ENCODE data around the gene LSM3.

The LSM3 gene

DNA sequence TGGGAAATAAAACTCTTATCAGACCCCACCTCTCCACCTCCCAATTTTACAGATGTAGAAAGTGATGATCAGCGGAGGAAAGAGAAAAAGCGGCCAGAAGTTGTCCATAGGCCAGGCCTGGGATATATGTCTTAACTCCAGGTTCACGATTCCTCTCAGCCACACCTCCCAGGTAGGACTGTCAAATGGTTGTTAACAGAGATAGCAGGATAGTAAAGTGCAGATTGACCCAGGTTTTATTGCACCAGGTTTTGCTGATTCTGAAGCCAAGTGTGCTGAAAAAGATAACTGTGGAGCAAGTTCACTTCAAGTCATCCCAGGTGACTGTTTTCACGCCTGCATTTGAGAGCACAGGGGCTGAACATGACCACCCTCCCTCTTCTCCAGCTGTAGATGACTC is 36.1 kb downstream of the LSM3 start:
- H3K4me3 ChIP-seq (ENCODE audit: low read length), result no peak overlapping the region
- H3K79me2 ChIP-seq (ENCODE audit: low read length), result no peaks in the 10 kb centered on the region
- no peaks in the 10 kb centered on the region for H3K9me3 ChIP-seq (replicated peaks; ENCODE audit: insufficient read depth, low read length)
- no peaks in the 10 kb centered on the region for H3K9me2 ChIP-seq (replicated peaks; ENCODE audit: insufficient read depth, low read length)
- no peak overlapping the region for H3K27ac ChIP-seq (ENCODE audit: low read length)
- H3K4me2 ChIP-seq (ENCODE audit: low read depth, low read length), result no peak overlapping the region
- TF ChIP-seq EZH2phosphoT487 (IDR thresholded peaks at IDR 0.05; ENCODE audit: low read length), result no peak
- no peak for TF ChIP-seq EZH2 (optimal IDR thresholded peaks at IDR 0.05; ENCODE audit: low read depth, low read length)
- TF ChIP-seq, protein P1, sequence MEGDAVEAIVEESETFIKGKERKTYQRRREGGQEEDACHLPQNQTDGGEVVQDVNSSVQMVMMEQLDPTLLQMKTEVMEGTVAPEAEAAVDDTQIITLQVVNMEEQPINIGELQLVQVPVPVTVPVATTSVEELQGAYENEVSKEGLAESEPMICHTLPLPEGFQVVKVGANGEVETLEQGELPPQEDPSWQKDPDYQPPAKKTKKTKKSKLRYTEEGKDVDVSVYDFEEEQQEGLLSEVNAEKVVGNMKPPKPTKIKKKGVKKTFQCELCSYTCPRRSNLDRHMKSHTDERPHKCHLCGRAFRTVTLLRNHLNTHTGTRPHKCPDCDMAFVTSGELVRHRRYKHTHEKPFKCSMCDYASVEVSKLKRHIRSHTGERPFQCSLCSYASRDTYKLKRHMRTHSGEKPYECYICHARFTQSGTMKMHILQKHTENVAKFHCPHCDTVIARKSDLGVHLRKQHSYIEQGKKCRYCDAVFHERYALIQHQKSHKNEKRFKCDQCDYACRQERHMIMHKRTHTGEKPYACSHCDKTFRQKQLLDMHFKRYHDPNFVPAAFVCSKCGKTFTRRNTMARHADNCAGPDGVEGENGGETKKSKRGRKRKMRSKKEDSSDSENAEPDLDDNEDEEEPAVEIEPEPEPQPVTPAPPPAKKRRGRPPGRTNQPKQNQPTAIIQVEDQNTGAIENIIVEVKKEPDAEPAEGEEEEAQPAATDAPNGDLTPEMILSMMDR (IDR thresholded peaks at IDR 0.05; ENCODE audit: low read length), result no peak
- H3K4me1 ChIP-seq (ENCODE audit: low read length), result no peaks in the 10 kb centered on the region
- H2AFZ ChIP-seq (ENCODE audit: low read length), result no peak overlapping the region
- H3K27me3 ChIP-seq (replicated peaks; ENCODE audit: insufficient read depth, low read length), result no peaks in the 10 kb centered on the region
- H3K9ac ChIP-seq (ENCODE audit: low read length), result no peak overlapping the region
- no peak for DNase-seq
- no peaks in the 10 kb centered on the region for H4K20me1 ChIP-seq (ENCODE audit: insufficient read depth, low read length)
- no peaks in the 10 kb centered on the region for H3K36me3 ChIP-seq (replicated peaks; ENCODE audit: insufficient read depth, low read length)
- no peaks in the 10 kb centered on the region for H3F3A ChIP-seq (ENCODE audit: insufficient read depth, low read length)

GRCh38 chr3:14216257-14217048 is 37.8 kb downstream of the LSM3 start:
- H3K79me2 ChIP-seq (ENCODE audit: low read length), result no peaks in the 10 kb centered on the region
- H2AFZ ChIP-seq (ENCODE audit: low read length), result no peak overlapping the region
- no peak for DNase-seq
- TF ChIP-seq EZH2 (optimal IDR thresholded peaks at IDR 0.05; ENCODE audit: low read depth, low read length), result no peak
- TF ChIP-seq, protein P1 (IDR thresholded peaks at IDR 0.05; ENCODE audit: low read length), result no peak
- no peak for TF ChIP-seq EZH2phosphoT487 (IDR thresholded peaks at IDR 0.05; ENCODE audit: low read length)
- H3K4me3 ChIP-seq (ENCODE audit: low read length), result no peak overlapping the region
- H3K36me3 ChIP-seq (replicated peaks; ENCODE audit: insufficient read depth, low read length), result no peaks in the 10 kb centered on the region
- no peaks in the 10 kb centered on the region for H3K27me3 ChIP-seq (replicated peaks; ENCODE audit: insufficient read depth, low read length)
- H3K4me2 ChIP-seq (ENCODE audit: low read depth, low read length), result no peak overlapping the region
- no peaks in the 10 kb centered on the region for H3K9me3 ChIP-seq (replicated peaks; ENCODE audit: insufficient read depth, low read length)
- no peaks in the 10 kb centered on the region for H3F3A ChIP-seq (ENCODE audit: insufficient read depth, low read length)
- H3K27ac ChIP-seq (ENCODE audit: low read length), result no peak overlapping the region
- no peaks in the 10 kb centered on the region for H3K9me2 ChIP-seq (replicated peaks; ENCODE audit: insufficient read depth, low read length)
- H3K4me1 ChIP-seq (ENCODE audit: low read length), result no peaks in the 10 kb centered on the region
- H4K20me1 ChIP-seq (ENCODE audit: insufficient read depth, low read length), result no peaks in the 10 kb centered on the region
- no peak overlapping the region for H3K9ac ChIP-seq (ENCODE audit: low read length)

DNA sequence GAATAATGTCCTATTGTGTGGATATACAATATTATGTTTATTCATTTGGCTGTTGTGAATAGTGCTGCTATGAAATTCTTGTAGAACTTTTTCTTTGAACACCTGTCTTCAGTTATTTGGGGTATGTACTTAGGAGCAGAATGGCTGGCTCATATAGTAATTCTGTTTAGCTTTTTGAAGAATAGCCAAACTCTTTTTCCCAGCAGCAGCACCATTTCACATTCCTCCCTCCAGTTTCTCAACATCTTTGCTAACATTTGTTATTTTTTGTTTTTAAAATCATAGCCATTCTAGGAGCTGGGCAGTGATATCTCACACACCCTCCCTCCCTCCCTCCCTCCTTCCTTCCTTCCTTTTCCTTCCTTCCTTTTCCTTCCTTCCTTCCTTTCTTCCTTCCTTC is 39.7 kb downstream of the LSM3 start:
- Histone ChIP-seq H3K9me3 (replicated peaks; ENCODE audit: insufficient read depth, low read length) (no peaks in the 10 kb centered on the region), H3K36me3 (replicated peaks; ENCODE audit: insufficient read depth, low read length) (no peaks in the 10 kb centered on the region), H2AFZ (ENCODE audit: low read length) (no peak overlapping the region), H3K9ac (ENCODE audit: low read length) (no peak overlapping the region), H3K27me3 (replicated peaks; ENCODE audit: insufficient read depth, low read length) (no peaks in the 10 kb centered on the region), H3K4me1 (ENCODE audit: low read length) (no peaks in the 10 kb centered on the region), H3K4me3 (ENCODE audit: low read length) (no peak overlapping the region), H3K27ac (ENCODE audit: low read length) (no peak overlapping the region), H3K79me2 (ENCODE audit: low read length) (no peaks in the 10 kb centered on the region), H4K20me1 (ENCODE audit: insufficient read depth, low read length) (no peaks in the 10 kb centered on the region), H3K4me2 (ENCODE audit: low read depth, low read length) (no peak overlapping the region), H3K9me2 (replicated peaks; ENCODE audit: insufficient read depth, low read length) (no peaks in the 10 kb centered on the region), H3F3A (ENCODE audit: insufficient read depth, low read length) (no peaks in the 10 kb centered on the region)
- TF ChIP-seq EZH2 (optimal IDR thresholded peaks at IDR 0.05; ENCODE audit: low read depth, low read length), result no peak
- TF ChIP-seq EZH2phosphoT487 (IDR thresholded peaks at IDR 0.05; ENCODE audit: low read length), result no peak
- TF ChIP-seq, protein P1 (IDR thresholded peaks at IDR 0.05; ENCODE audit: low read length), result no peak
- DNase-seq, result no peak
